ENCODE results near the gene SNX1. TPM values are rescaled to one million over a fixed set of nuclear protein-coding genes. Genes with fewer than 3 reads are reported as not detected.

SNX1 gene
- total RNA-seq, 1 experiment from 2014 or later, result 94.5 TPM

GRCh38 chr15:64096668-64097384, 1.0 kb downstream of the SNX1 start:
- DNase-seq (ENCODE audit: low spot score), result peak; percentile 30
- CTCF ChIA-PET, result no interaction called here
- Histone ChIP-seq H3K36me3 (ENCODE audit: insufficient read depth, low read length, poor library complexity, severe bottlenecking) (no peaks in the 10 kb centered on the region), H3K9me3 (ENCODE audit: low read depth, low read length, poor library complexity, severe bottlenecking) (no peaks in the 10 kb centered on the region), H3K4me1 (ENCODE audit: insufficient read depth, low read length, poor library complexity, severe bottlenecking) (peaks cover 52% of the 10 kb centered on the region), H3K4me3 (ENCODE audit: low read depth, low read length, poor library complexity, severe bottlenecking) (peak overlapping the region; percentile 86), H3K27me3 (replicated peaks; ENCODE audit: insufficient read depth, low read depth, low read length, poor library complexity) (no peaks in the 10 kb centered on the region), H3K27ac (ENCODE audit: low read depth, low read length, poor library complexity, severe bottlenecking) (peak overlapping the region; percentile 89)
- no TSS peak for BruUV-seq (replicated peaks)
- POLR2A ChIA-PET (ENCODE audit: low non-redundant PET), result interaction anchor here (0.9 kb wide), 1 partner anchor 8 kb away, joined by 3 read pairs; no protein-coding TSS in a partner anchor
- no peak for TF ChIP-seq EZH2 (IDR thresholded peaks at IDR 0.05; ENCODE audit: borderline replicate concordance, low read depth, low read length, poor library complexity, severe bottlenecking)
- TF ChIP-seq, protein P1, sequence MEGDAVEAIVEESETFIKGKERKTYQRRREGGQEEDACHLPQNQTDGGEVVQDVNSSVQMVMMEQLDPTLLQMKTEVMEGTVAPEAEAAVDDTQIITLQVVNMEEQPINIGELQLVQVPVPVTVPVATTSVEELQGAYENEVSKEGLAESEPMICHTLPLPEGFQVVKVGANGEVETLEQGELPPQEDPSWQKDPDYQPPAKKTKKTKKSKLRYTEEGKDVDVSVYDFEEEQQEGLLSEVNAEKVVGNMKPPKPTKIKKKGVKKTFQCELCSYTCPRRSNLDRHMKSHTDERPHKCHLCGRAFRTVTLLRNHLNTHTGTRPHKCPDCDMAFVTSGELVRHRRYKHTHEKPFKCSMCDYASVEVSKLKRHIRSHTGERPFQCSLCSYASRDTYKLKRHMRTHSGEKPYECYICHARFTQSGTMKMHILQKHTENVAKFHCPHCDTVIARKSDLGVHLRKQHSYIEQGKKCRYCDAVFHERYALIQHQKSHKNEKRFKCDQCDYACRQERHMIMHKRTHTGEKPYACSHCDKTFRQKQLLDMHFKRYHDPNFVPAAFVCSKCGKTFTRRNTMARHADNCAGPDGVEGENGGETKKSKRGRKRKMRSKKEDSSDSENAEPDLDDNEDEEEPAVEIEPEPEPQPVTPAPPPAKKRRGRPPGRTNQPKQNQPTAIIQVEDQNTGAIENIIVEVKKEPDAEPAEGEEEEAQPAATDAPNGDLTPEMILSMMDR (conservative IDR thresholded peaks at IDR 0.05; ENCODE audit: low read depth, low read length), result 0 out of 2 replicates have a peak, but pooled peaks have one; percentile 15
- intact Hi-C loops (cut with micrococcal nuclease; ENCODE audit: unreplicated experiment), result no loop called here

DNA sequence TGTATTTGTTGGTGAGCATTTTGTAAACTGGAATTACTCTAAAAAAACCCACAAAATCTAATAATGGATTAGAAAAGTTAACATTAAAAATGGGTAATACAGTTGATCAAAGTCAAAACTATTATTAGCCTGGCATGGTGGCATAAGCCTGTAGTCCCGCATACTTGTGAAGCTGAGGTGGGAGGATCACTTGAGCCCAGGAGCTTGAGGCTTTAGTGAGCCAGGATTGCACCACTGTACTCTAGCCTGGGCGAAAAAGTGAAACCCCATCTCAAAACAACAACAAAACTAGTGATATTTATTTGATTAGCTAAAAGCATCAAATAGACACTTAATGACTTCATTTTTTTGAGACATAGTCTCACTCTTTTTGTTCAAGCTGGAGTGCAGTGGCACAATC, 3.6 kb downstream of the SNX1 start:
- Histone ChIP-seq H3K27me3 (replicated peaks; ENCODE audit: insufficient read depth, low read depth, low read length, poor library complexity) (no peaks in the 10 kb centered on the region), H3K9me3 (ENCODE audit: low read depth, low read length, poor library complexity, severe bottlenecking) (no peaks in the 10 kb centered on the region), H3K4me3 (ENCODE audit: low read depth, low read length, poor library complexity, severe bottlenecking) (no peak overlapping the region), H3K36me3 (ENCODE audit: insufficient read depth, low read length, poor library complexity, severe bottlenecking) (no peaks in the 10 kb centered on the region), H3K4me1 (ENCODE audit: insufficient read depth, low read length, poor library complexity, severe bottlenecking) (peaks cover 41% of the 10 kb centered on the region), H3K27ac (ENCODE audit: low read depth, low read length, poor library complexity, severe bottlenecking) (no peak overlapping the region)
- no peak for DNase-seq (ENCODE audit: low spot score)
- CTCF ChIA-PET, result no interaction called here
- POLR2A ChIA-PET (ENCODE audit: low non-redundant PET), result no interaction called here
- no TSS peak for BruUV-seq (replicated peaks)
- TF ChIP-seq, protein P1 (conservative IDR thresholded peaks at IDR 0.05; ENCODE audit: low read depth, low read length), result no peak
- no peak for TF ChIP-seq EZH2 (IDR thresholded peaks at IDR 0.05; ENCODE audit: borderline replicate concordance, low read depth, low read length, poor library complexity, severe bottlenecking)
- intact Hi-C loops (cut with micrococcal nuclease; ENCODE audit: unreplicated experiment), result no loop called here

- POLR2A ChIA-PET (ENCODE audit: low non-redundant PET), result no interaction called here
- H3K36me3 ChIP-seq (ENCODE audit: insufficient read depth, low read length, poor library complexity, severe bottlenecking), result no peaks in the 10 kb centered on the region
- no TSS peak for BruUV-seq (replicated peaks)
- H3K4me1 ChIP-seq (ENCODE audit: insufficient read depth, low read length, poor library complexity, severe bottlenecking), result peaks cover 40% of the 10 kb centered on the region
- DNase-seq (ENCODE audit: low spot score), result no peak
- CTCF ChIA-PET, result no interaction called here
- no peaks in the 10 kb centered on the region for H3K9me3 ChIP-seq (ENCODE audit: low read depth, low read length, poor library complexity, severe bottlenecking)
- no peak overlapping the region for H3K27ac ChIP-seq (ENCODE audit: low read depth, low read length, poor library complexity, severe bottlenecking)
- TF ChIP-seq, protein P1 (conservative IDR thresholded peaks at IDR 0.05; ENCODE audit: low read depth, low read length), result no peak
- TF ChIP-seq EZH2 (IDR thresholded peaks at IDR 0.05; ENCODE audit: borderline replicate concordance, low read depth, low read length, poor library complexity, severe bottlenecking), result no peak
- intact Hi-C loops (cut with micrococcal nuclease; ENCODE audit: unreplicated experiment), result no loop called here
- no peaks in the 10 kb centered on the region for H3K27me3 ChIP-seq (replicated peaks; ENCODE audit: insufficient read depth, low read depth, low read length, poor library complexity)
- H3K4me3 ChIP-seq (ENCODE audit: low read depth, low read length, poor library complexity, severe bottlenecking), result no peak overlapping the region
Observed at GRCh38 chr15:64100958-64101357, 5.2 kb downstream of the SNX1 start.

Data from A673 (cell line).